Large intestine (tissue), 3 donors: ENCODE results near the gene IER5. TPM values are rescaled to one million over a fixed set of nuclear protein-coding genes. Genes with fewer than 3 reads are reported as not detected.

Experiments
- DNase-seq, 2 donors: peaks; one replicate each; pipeline versions ENCODE4 v3.0.0 to v3.0.0-alpha.2; 2013
- H3K27ac ChIP-seq: one replicate; pipeline ENCODE4 v1.5.1; 2013; ENCODE audit warnings: low read length
- H3K27me3 ChIP-seq: 2 replicates; pipeline ENCODE4 v1.6.1; 2013; ENCODE audit warnings: low read length; ENCODE audit not compliant: control insufficient read depth, insufficient read depth
- H3K36me3 ChIP-seq: 2 replicates; pipeline ENCODE4 v1.6.1; 2013; ENCODE audit warnings: low read length; ENCODE audit not compliant: control insufficient read depth, insufficient read depth
- H3K4me1 ChIP-seq: one replicate; pipeline ENCODE4 v1.6.1; 2013; ENCODE audit warnings: low read length; ENCODE audit not compliant: control insufficient read depth, insufficient read depth
- H3K4me3 ChIP-seq: one replicate; pipeline ENCODE4 v1.5.1; 2013; ENCODE audit warnings: low read length
- H3K9me3 ChIP-seq: one replicate; pipeline ENCODE4 v1.6.1; 2013; ENCODE audit warnings: mild to moderate bottlenecking, low read depth, low read length, moderate library complexity; ENCODE audit not compliant: control insufficient read depth
- WGBS: methylation state at CpG from one replicate; pipeline ENCODE4 v1.1.5; 2013; ENCODE audit warnings: low lambda C conversion rate; ENCODE audit not compliant: insufficient coverage; 5-methylcytosine and 5-hydroxymethylcytosine counted together
- polyA plus RNA-seq: library from polyadenylated mRNA; unstranded; fragments of 120-200 nt; gene quantifications from one replicate; pipeline ENCODE4 v1.2.1, GENCODE V29; 2013

Gene IER5
- polyA plus RNA-seq, 1 donor = 8.2 TPM

DNA sequence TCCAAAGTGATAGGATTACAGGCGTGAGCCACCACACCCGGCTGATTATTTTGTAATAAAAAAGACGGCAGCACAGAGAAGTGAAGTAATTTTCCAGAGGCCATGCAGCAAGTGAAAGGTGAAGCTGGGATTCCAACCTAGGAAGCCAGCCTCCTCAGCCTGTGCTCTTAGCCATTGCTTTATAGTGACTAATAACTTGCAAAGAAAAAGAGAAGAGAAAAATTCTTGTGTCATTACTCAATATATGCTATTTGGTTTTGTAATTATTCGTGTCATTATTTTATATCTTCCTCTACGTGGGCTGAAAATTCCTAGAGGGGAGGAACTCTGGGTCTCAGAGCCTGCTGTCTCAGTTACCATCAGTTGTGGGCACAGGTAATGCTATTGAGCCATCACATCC, 1.6 kb upstream of the IER5 start:
- H3K4me1 ChIP-seq = peaks cover 4% of the 10 kb centered on the region
- no CpG with 5 or more reads among the region's 5 CpGs for WGBS
- no peaks in the 10 kb centered on the region for H3K27me3 ChIP-seq
- H3K9me3 ChIP-seq = no peaks in the 10 kb centered on the region
- no peak for DNase-seq
- no peak overlapping the region for H3K27ac ChIP-seq
- no peaks in the 10 kb centered on the region for H3K36me3 ChIP-seq
- H3K4me3 ChIP-seq = no peak overlapping the region

DNA sequence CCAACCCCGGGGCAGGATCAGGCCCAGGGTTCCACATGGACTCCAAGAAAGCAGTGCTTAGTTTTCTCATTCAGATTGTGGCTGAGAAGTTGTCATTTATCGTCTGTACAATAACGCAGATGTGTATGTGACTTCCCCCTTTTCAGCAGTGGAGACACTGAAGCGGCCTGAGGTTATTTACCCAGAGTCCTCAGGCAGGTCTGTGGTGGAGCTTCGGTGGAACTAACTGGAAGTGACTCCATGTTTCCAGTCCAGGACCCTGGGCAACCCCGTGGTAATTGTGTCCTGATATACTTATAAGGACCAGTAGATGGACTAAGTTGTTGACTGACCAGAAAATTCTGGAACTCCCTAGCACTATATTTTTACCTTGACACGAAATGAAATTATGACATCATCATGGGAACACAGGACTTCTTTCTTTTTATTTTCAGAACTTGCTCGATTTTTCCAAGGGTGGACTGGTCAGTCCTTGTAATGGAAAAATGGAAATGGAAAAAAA, 1.0 kb upstream of the IER5 start:
- DNase-seq = no peak
- Histone ChIP-seq H3K4me1 (peaks cover 4% of the 10 kb centered on the region), H3K27me3 (no peaks in the 10 kb centered on the region), H3K27ac (no peak overlapping the region), H3K36me3 (no peaks in the 10 kb centered on the region), H3K4me3 (no peak overlapping the region), H3K9me3 (no peaks in the 10 kb centered on the region)
- 50% methylated on average over 1 of the region's 8 CpGs for WGBS

DNA sequence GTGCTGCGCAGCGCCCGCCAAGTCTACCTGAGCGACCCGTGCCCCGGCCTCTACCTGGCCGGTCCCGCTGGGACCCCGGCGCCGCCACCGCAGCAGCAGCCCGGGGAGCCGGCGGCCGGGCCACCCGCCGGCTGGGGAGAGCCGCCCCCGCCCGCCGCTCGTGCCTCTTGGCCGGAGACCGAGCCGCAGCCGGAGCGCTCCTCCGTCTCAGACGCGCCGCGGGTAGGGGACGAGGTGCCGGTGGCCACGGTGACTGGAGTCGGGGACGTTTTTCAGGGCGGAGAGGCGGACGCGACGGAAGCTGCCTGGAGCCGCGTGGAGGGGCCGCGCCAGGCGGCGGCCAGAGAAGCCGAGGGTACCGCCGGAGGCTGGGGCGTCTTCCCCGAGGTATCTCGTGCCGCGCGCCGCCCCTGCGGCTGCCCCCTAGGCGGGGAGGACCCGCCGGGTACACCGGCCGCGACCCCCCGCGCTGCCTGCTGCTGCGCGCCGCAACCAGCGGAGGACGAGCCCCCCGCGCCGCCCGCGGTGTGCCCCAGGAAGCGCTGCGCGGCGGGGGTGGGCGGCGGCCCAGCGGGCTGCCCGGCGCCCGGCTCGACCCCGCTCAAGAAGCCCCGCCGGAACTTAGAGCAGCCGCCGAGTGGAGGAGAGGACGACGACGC, 646 bp downstream of the IER5 start:
- peaks cover 5% of the 10 kb centered on the region for H3K4me1 ChIP-seq
- H3K4me3 ChIP-seq = peak overlapping the region; percentile 76
- H3K27me3 ChIP-seq = no peaks in the 10 kb centered on the region
- no peaks in the 10 kb centered on the region for H3K9me3 ChIP-seq
- WGBS = no CpG with 5 or more reads among the region's 97 CpGs
- H3K27ac ChIP-seq = peak overlapping the region; percentile 86
- H3K36me3 ChIP-seq = no peaks in the 10 kb centered on the region
- peak in 1 of 2 donors; percentile 45 for DNase-seq

DNA sequence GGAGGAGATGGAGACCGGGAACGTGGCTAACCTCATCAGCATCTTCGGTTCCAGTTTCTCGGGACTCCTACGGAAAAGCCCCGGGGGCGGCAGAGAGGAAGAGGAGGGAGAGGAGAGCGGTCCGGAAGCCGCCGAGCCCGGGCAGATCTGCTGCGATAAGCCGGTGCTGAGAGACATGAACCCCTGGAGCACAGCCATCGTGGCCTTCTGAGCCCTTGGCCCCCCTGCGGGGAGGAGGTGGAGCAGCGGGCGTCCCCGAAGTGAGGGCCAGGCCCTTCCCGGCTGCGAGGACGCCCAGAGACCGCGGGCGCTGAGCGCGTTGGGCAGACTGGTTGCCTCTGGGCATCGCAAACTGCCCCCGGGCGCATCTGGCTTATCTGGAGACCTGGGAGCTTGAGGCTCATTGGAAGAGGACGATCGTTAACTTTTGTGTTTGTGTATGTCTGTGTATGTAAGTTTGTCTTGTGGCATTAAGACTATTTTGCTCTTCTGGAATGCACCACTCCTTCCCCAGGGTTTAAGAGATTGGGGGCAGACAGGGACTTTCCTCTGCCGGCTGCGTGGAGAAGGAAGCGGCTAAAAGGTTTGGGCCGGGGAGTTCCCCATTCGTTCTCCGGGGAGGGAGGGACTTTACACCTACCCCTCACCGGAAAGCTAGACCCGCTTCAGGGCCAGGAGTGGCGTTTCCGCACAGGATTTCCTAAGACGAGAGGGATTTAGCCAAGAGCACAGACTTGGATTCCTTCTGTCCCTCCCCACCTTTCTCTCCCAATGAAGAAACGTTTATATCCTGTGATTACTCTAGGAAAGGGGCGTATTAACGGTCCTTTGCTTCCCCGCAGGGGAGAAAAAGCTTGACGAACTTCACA, 1.4 kb downstream of the IER5 start:
- 0% methylated on average over 4 of the region's 48 CpGs for WGBS
- Histone ChIP-seq H3K9me3 (no peaks in the 10 kb centered on the region), H3K27ac (peak overlapping the region; percentile 76), H3K27me3 (no peaks in the 10 kb centered on the region), H3K4me3 (peak overlapping the region; percentile 76), H3K36me3 (no peaks in the 10 kb centered on the region), H3K4me1 (peaks cover 9% of the 10 kb centered on the region)
- peak; percentile 55 to 80 for DNase-seq

DNA sequence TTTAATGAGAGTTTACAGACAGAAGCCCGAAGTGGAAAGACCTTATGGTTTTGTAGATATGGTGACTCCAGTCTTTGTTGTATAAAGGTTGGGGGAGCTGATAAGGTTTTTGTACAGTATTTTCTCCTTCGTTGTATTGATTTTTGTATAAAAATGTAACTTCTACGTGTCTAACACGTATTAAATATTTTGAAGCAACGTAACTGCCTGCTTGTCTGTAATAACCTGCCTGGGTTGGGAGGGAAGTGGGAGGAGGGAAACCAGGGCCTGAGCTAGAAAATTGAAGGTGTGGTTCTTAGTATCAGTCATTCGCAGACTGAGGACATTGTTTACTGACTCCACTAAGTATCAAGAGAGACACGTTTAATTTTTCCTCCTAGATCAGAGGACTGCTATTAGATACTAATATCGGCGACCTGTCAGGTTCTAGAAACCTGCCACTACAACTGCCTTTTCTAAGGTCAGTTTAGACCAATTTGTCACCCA, 2.2 kb downstream of the IER5 start:
- peak overlapping the region; percentile 76 for H3K27ac ChIP-seq
- no peaks in the 10 kb centered on the region for H3K36me3 ChIP-seq
- peak overlapping the region; percentile 76 for H3K4me3 ChIP-seq
- peaks cover 9% of the 10 kb centered on the region for H3K4me1 ChIP-seq
- 0% methylated on average over 1 of the region's 9 CpGs for WGBS
- H3K27me3 ChIP-seq = no peaks in the 10 kb centered on the region
- peak; percentile 57 to 79 for DNase-seq
- no peaks in the 10 kb centered on the region for H3K9me3 ChIP-seq

DNA sequence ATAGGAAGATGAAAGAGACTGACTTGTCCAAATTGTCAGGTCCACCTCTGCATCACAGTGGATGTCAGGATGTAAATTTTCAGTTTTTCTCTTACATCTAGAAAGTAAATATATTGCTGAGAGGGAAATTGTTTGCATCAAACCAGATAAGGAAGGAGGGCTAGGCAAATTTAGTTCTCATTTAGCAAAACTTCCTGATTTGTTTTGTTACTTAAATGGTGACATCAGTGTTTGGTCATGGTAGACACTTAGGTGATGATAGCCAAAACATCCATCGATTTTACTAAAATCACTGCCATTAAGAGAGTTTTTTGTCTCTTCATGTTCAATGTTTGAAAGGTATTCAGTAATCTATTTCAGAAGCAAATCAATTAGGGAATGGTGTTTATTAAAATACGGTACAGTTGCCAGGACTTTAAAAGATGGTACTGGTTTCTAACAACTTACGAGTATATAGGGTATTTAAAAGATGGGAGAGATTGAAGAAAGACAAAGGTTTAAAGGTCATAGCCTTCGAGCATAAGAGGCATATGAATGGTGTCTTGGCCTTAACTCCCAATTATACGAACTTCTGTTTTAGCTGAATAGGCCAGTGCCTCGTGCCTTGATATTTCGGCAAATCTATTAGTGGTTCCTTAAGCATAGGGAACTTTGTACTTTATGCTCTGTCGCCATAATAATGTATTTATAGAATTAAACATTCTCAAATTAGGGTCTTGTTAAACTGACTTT, 3.0 kb downstream of the IER5 start:
- 89% methylated on average over 3 of the region's 8 CpGs for WGBS
- H3K4me1 ChIP-seq = peaks cover 9% of the 10 kb centered on the region

DNA sequence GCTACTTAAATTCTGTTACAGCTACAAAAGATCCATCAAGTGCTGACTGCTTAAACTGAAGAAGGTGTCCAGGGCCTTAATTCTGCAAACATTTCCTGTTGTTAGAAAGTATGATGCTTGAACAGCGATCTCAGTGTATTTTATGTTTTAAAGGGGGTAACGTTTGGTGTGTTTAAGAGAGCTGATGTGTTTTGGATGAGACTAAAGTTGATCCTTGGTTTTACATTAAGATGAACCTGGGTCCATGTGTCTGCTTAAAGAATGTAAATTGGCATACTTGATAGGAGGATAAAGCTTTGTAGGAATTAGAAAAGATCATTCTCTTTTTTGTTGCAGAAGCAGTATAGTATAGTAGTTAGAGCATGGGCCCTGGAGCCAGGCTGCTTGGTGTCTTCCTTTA, 3.6 kb downstream of the IER5 start:
- no peak for DNase-seq
- Histone ChIP-seq H3K27me3 (no peaks in the 10 kb centered on the region), H3K27ac (no peak overlapping the region), H3K36me3 (no peaks in the 10 kb centered on the region), H3K9me3 (no peaks in the 10 kb centered on the region), H3K4me1 (peaks cover 13% of the 10 kb centered on the region), H3K4me3 (no peak overlapping the region)
- WGBS = no CpG with 5 or more reads among the region's 2 CpGs

More for the DNA sequence above, 3.0 kb downstream of the IER5 start:
- no peaks in the 10 kb centered on the region for H3K36me3 ChIP-seq
- peak overlapping the region; percentile 76 for H3K4me3 ChIP-seq
- DNase-seq = no peak
- no peaks in the 10 kb centered on the region for H3K27me3 ChIP-seq
- peak overlapping the region; percentile 76 for H3K27ac ChIP-seq
- H3K9me3 ChIP-seq = no peaks in the 10 kb centered on the region

DNA sequence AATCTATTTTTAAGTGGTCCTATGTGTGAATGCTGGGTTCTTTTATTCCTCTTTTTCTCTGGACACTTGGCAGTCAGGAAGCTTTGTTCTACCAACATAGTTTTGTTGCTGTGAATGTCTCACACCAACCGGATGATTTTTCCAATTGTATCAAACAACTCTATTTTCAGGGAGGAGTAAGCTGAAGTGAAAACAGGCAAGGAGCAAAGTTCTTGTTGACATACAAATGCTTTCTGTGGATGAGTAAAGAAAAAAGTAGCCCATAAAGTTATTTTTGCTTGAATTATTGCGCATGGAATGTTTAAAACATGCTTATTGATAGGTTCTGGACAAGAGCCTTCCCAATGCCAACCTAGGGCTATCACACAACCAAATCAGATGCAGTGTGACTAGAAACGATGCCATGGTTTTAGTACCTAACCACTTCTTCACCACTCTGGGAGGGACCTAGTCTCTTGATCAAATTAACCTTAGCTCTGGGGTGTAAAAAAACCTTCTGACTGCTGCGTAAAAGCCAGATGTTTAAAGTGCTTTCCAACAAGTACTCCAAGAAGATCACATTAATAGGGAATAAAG, 4.5 kb downstream of the IER5 start:
- Histone ChIP-seq H3K4me3 (no peak overlapping the region), H3K36me3 (no peaks in the 10 kb centered on the region), H3K27ac (peak overlapping the region; percentile 27), H3K9me3 (no peaks in the 10 kb centered on the region), H3K27me3 (no peaks in the 10 kb centered on the region), H3K4me1 (peaks cover 12% of the 10 kb centered on the region)
- 0% methylated on average over 1 of the region's 4 CpGs for WGBS
- peak in 1 of 2 donors; percentile 72 for DNase-seq

DNA sequence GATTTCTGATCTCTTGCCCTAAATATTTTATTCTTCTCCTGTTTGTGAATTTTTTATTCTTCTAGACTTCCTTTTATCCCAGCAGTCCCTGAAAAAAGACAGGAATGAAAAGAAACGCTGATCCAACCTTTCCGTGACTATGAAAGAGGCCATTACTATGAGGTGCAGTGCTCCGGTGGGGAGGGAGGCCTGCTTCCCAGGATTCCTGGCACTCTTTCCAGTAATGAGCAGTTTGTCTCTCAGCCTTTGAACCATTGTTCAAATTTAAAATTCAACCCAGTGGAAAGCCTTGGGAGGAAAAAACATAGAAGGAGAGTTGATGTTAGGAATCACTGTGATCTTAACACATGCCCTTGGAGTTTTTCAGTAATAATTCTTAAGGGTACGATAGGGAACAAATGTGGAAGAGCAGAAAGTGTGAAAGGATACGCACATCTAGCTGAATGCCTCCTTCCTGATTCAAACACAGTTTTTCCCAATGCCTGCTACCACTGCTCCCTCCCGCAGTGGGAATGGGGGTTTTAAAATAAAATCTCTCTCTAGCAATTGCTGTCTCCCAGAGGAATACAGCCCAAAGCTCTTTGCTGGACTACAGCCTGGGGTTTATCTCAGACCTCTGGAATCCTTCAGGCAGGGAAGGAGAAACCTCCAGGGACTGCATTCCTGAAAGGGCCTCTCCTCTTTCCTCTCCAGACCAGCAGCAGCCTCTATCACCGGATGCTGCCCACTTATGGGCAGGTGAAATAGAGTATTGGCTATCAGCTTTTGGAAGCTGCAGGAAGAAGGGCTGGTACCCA, 6.1 kb downstream of the IER5 start:
- Histone ChIP-seq H3K4me1 (peaks cover 16% of the 10 kb centered on the region), H3K27me3 (peaks cover 2% of the 10 kb centered on the region), H3K4me3 (no peak overlapping the region), H3K36me3 (no peaks in the 10 kb centered on the region), H3K9me3 (no peaks in the 10 kb centered on the region), H3K27ac (peak overlapping the region; percentile 22)
- WGBS = 67% methylated on average over 1 of the region's 7 CpGs
- no peak for DNase-seq
